B cell (primary cell): ENCODE results near the gene DCHS1.

Experiments used
- EZH2 ChIP-seq: IDR thresholded peaks from 2 replicates; pipeline ENCODE4 v1.6.1; 2012; ENCODE audit warnings: borderline replicate concordance, low read depth, mild to moderate bottlenecking, moderate library complexity, low read length; ENCODE audit not compliant: insufficient read depth, poor library complexity, severe bottlenecking
- TF ChIP-seq, protein P1 (sequence below): fragments of 200-600 bp; IDR thresholded peaks from one replicate; pipeline ENCODE4 v1.8.0; 2022; ENCODE audit warnings: antibody characterized with exemption, mild to moderate bottlenecking

- TF ChIP-seq, protein P1, sequence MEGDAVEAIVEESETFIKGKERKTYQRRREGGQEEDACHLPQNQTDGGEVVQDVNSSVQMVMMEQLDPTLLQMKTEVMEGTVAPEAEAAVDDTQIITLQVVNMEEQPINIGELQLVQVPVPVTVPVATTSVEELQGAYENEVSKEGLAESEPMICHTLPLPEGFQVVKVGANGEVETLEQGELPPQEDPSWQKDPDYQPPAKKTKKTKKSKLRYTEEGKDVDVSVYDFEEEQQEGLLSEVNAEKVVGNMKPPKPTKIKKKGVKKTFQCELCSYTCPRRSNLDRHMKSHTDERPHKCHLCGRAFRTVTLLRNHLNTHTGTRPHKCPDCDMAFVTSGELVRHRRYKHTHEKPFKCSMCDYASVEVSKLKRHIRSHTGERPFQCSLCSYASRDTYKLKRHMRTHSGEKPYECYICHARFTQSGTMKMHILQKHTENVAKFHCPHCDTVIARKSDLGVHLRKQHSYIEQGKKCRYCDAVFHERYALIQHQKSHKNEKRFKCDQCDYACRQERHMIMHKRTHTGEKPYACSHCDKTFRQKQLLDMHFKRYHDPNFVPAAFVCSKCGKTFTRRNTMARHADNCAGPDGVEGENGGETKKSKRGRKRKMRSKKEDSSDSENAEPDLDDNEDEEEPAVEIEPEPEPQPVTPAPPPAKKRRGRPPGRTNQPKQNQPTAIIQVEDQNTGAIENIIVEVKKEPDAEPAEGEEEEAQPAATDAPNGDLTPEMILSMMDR: no peak
- no peak for TF ChIP-seq EZH2
Observed at GRCh38 chr11:6602096-6602940, 53.3 kb downstream of the DCHS1 start.
